ENCODE measurements around the gene AMDHD1. TPM values are rescaled to one million over a fixed set of nuclear protein-coding genes. Genes with fewer than 3 reads are reported as not detected.

Gene AMDHD1
- total RNA-seq, 1 experiment from 2014 or later: 0.80 TPM

DNA sequence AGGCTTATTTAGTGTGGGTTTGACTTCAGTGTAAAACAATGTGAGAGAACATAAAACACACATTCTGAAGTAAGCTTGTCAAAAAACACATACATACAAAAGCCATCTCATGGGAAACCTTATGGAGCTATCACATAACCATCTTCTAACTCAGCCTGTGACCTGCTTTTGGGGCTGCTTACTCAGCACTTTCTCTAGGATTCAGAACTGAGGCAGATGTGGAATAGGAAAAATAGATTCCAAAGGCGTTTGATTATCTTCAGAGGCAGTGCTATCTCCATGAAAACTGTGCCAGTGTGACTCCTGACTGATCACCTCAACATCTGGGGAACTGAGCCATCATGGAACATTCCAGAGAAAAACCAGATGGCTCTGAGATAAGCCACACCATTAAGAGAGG lies 39.5 kb downstream of the AMDHD1 start:
- CTCF ChIA-PET: no interaction called here
- intact Hi-C loops (cut with micrococcal nuclease): no loop called here
- Histone ChIP-seq H3K27ac (ENCODE audit: low read length) (no peak overlapping the region), H3K9me2 (replicated peaks; ENCODE audit: low read length) (no peaks in the 10 kb centered on the region), H3K79me2 (ENCODE audit: low read length) (no peaks in the 10 kb centered on the region), H2AFZ (ENCODE audit: low read length) (no peak overlapping the region), H3K4me3 (ENCODE audit: low read length) (no peak overlapping the region), H3K36me3 (ENCODE audit: low read depth, low read length) (no peaks in the 10 kb centered on the region), H3K4me1 (ENCODE audit: insufficient read depth, low read length) (no peaks in the 10 kb centered on the region), H3K9me3 (ENCODE audit: low read length) (no peaks in the 10 kb centered on the region), H3K4me2 (ENCODE audit: low read length) (no peak overlapping the region), H3F3A (ENCODE audit: low read length, unreplicated experiment) (no peaks in the 10 kb centered on the region), H3K27me3 (ENCODE audit: low read length) (no peaks in the 10 kb centered on the region), H3K9ac (ENCODE audit: low read length) (no peak overlapping the region), H4K20me1 (ENCODE audit: low read length) (no peaks in the 10 kb centered on the region)
- no TSS peak for BruUV-seq (replicated peaks)
- ATAC-seq: no peak
- no peak for TF ChIP-seq EZH2phosphoT487 (IDR thresholded peaks at IDR 0.05; ENCODE audit: borderline replicate concordance, low read length)
- TF ChIP-seq, protein P1, sequence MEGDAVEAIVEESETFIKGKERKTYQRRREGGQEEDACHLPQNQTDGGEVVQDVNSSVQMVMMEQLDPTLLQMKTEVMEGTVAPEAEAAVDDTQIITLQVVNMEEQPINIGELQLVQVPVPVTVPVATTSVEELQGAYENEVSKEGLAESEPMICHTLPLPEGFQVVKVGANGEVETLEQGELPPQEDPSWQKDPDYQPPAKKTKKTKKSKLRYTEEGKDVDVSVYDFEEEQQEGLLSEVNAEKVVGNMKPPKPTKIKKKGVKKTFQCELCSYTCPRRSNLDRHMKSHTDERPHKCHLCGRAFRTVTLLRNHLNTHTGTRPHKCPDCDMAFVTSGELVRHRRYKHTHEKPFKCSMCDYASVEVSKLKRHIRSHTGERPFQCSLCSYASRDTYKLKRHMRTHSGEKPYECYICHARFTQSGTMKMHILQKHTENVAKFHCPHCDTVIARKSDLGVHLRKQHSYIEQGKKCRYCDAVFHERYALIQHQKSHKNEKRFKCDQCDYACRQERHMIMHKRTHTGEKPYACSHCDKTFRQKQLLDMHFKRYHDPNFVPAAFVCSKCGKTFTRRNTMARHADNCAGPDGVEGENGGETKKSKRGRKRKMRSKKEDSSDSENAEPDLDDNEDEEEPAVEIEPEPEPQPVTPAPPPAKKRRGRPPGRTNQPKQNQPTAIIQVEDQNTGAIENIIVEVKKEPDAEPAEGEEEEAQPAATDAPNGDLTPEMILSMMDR (conservative IDR thresholded peaks at IDR 0.05; ENCODE audit: low read depth, low read length): no peak
- no peak for DNase-seq
- POLR2A ChIA-PET (ENCODE audit: unreplicated experiment): no interaction called here

DNA sequence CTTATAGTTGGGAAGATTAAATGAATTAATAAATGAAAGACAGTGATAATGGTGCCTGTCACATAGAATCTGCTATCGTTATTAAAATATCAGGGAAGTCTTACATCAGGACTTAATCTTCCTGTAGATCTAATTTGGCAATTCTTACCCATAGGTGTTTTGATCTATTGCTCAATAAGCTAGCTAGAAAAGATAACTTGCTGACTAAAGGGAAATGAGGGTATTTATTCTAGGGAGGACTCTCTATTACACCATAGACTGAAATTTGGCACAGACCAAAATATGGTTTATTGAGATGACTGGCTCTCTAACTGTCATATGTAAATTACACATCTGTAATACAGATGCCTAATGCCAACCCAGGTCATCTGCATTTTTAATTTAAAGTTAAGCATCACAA lies 41.6 kb downstream of the AMDHD1 start:
- Histone ChIP-seq H2AFZ (ENCODE audit: low read length) (no peak overlapping the region), H3K27me3 (ENCODE audit: low read length) (no peaks in the 10 kb centered on the region), H3F3A (ENCODE audit: low read length, unreplicated experiment) (no peaks in the 10 kb centered on the region), H3K9ac (ENCODE audit: low read length) (no peak overlapping the region), H3K9me2 (replicated peaks; ENCODE audit: low read length) (no peaks in the 10 kb centered on the region), H3K36me3 (ENCODE audit: low read depth, low read length) (no peaks in the 10 kb centered on the region), H3K27ac (ENCODE audit: low read length) (no peak overlapping the region), H3K4me1 (ENCODE audit: insufficient read depth, low read length) (no peaks in the 10 kb centered on the region), H3K4me2 (ENCODE audit: low read length) (no peak overlapping the region), H3K9me3 (ENCODE audit: low read length) (no peaks in the 10 kb centered on the region), H3K79me2 (ENCODE audit: low read length) (no peaks in the 10 kb centered on the region), H3K4me3 (ENCODE audit: low read length) (no peak overlapping the region), H4K20me1 (ENCODE audit: low read length) (no peaks in the 10 kb centered on the region)
- POLR2A ChIA-PET (ENCODE audit: unreplicated experiment): no interaction called here
- ATAC-seq (no peak), DNase-seq (no peak)
- intact Hi-C loops (cut with micrococcal nuclease): no loop called here
- CTCF ChIA-PET: no interaction called here
- TF ChIP-seq EZH2 (IDR thresholded peaks at IDR 0.05; ENCODE audit: low read length, unreplicated experiment) (no peak), EZH2phosphoT487 (IDR thresholded peaks at IDR 0.05; ENCODE audit: borderline replicate concordance, low read length) (no peak)
- TF ChIP-seq, protein P1 (conservative IDR thresholded peaks at IDR 0.05; ENCODE audit: low read depth, low read length): no peak
- no TSS peak for BruUV-seq (replicated peaks)

DNA sequence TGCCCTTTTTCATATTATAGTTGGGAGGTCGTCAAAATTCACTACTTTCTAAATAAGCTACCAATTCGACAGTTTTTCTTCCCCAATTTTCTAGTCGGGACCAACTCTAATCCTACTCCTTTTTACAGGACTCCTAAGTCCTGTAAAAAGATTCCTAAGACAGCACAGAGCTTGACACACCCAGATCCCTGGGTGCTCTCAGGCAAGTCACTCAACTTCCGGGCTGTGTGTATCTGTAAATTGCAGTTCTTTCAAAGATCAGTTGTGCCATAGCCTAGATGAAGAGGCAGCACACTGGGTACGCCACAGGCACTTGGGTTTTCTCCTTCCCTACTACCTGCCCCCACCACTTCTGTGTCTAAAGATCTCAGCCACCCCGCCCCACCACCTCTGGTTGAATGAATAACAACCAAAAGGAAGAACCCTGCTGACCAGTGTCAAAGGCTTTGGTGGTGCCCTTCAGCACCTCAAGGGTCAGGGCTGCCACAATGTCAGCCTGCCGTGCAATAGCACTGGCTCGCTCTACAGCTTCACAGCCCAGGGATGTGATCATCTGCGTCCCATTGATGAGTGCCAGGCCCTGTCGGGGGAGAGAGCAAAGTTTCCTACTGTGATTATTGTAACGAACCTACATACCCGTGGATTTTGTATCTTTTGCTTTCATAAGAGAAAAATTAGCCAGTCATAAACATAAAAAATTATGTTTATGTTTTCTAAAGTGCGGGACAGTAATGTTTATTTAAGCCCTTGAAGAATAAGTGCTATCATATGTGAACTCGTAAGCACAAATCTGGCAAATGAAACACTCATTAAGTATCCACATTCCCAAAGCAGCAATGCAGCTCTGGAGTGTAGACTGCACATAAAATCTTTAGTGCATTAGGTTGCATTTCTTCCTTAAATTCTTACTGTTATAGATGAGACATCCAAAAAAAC lies 43.8 kb downstream of the AMDHD1 start:
- Histone ChIP-seq H3K4me2 (ENCODE audit: low read length) (no peak overlapping the region), H3K27ac (ENCODE audit: low read length) (no peak overlapping the region), H3K9me2 (replicated peaks; ENCODE audit: low read length) (no peaks in the 10 kb centered on the region), H3K79me2 (ENCODE audit: low read length) (no peaks in the 10 kb centered on the region), H3K9me3 (ENCODE audit: low read length) (no peaks in the 10 kb centered on the region), H3K36me3 (ENCODE audit: low read depth, low read length) (no peaks in the 10 kb centered on the region), H3K27me3 (ENCODE audit: low read length) (no peaks in the 10 kb centered on the region), H3F3A (ENCODE audit: low read length, unreplicated experiment) (no peaks in the 10 kb centered on the region), H3K4me1 (ENCODE audit: insufficient read depth, low read length) (no peaks in the 10 kb centered on the region), H4K20me1 (ENCODE audit: low read length) (no peaks in the 10 kb centered on the region), H3K4me3 (ENCODE audit: low read length) (no peak overlapping the region), H3K9ac (ENCODE audit: low read length) (no peak overlapping the region), H2AFZ (ENCODE audit: low read length) (no peak overlapping the region)
- intact Hi-C loops (cut with micrococcal nuclease): no loop called here
- TF ChIP-seq EZH2 (IDR thresholded peaks at IDR 0.05; ENCODE audit: low read length, unreplicated experiment) (no peak), EZH2phosphoT487 (IDR thresholded peaks at IDR 0.05; ENCODE audit: borderline replicate concordance, low read length) (no peak)
- TF ChIP-seq, protein P1 (conservative IDR thresholded peaks at IDR 0.05; ENCODE audit: low read depth, low read length): no peak
- ChIA-PET POLR2A (ENCODE audit: unreplicated experiment) (no interaction called here), CTCF (no interaction called here)
- ATAC-seq (no peak), DNase-seq (no peak)
- no TSS peak for BruUV-seq (replicated peaks)
